Activated effector memory CD4-positive, alpha-beta T cell treated with anti-CD3 and anti-CD28 coated beads, Interleukin-2, amount 50 U/mL, for 16 hours (primary cell): ENCODE data around the gene USP38.
"Not testable (repeated sequence)": the region's sequence is repeated elsewhere in the genome, so short reads cannot be mapped to it uniquely, and the experiment has no call there.

ENCODE experiments used
- DNase-seq: peaks from one replicate; pipeline ENCODE4 v3.0.0-alpha.2; 2020

The USP38 gene

GRCh38 chr4:143224255-143224654 is 39.5 kb downstream of the USP38 start:
- DNase-seq, result no peak

- DNase-seq, result no peak
Observed at GRCh38 chr4:143225167-143225566, 40.5 kb downstream of the USP38 start.

GRCh38 chr4:143230683-143231082 is 46.0 kb downstream of the USP38 start:
- DNase-seq, result no peak

DNA sequence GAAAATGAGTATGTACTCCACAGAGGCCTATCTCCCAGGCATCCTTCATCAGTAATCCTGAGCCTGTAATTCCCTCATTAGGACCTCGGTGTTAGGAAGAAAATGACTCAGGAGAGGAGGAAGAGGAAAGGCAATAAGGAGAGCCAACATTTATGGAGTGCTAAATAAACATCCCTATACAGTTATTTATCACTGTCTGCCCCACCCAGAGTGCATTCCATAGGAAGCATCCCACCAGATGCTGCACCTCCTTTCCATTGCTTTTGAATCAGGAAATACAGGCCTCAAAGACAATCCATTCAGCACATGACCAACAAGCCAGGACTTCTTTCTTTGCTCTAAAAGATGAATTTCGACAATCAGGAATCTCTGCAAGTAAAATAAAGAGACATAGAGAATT is 47.6 kb downstream of the USP38 start:
- DNase-seq, result no peak

DNA sequence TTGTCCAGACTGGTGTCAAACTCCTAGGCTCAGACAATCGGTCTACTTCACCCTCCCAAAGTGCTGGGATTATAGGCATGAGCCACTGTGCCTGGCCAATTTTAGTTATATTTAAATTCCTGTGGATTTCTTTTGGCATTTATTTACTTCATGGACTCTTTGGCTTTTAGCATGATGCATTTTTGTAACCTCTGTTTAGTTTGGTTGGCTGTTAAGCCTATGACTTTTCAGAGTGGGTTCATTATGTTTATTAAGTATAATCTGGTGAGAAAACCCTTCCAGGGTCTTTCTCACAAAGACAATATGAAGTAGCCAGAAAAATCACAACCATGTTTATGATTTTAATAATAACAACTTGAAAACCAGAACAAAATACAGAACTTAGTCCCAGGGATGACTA is 49.4 kb downstream of the USP38 start:
- no peak for DNase-seq

GRCh38 chr4:143237195-143237594 is 52.5 kb downstream of the USP38 start:
- not testable (repeated sequence) for DNase-seq

DNA sequence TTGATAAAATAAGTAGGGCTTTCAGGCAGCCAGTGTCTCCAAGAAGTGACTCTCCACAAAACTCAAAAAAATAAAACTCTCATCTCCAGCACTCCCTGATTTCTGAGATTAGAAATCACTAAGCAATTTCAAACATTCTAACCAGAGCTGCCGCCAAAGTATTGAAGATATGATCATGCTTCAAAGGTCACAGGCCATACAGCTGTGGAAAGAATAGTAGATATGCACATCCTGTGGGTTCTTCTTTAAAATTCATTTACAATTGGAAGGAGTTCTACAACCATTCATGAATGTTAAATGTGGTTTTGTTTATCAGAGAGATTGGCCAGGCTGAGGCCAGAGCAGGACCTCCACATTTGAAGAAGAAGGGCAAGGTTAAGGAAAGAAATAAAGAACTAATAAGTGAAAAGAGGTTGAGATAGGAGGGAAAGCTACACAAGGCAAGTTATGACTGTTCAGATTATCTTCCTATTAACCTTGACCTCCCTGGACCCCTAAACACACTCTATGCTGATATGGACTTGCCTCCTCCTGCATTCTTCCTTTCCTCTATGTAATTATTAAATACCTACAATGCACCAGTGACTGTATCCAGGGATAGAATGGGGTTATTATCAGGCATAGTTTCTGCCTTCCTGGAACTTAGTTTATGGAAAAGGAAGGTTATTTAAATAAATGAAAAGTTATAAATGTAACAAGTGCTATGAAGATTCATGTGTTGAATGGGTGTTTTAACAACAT is 56.4 kb downstream of the USP38 start:
- DNase-seq, result no peak

DNA sequence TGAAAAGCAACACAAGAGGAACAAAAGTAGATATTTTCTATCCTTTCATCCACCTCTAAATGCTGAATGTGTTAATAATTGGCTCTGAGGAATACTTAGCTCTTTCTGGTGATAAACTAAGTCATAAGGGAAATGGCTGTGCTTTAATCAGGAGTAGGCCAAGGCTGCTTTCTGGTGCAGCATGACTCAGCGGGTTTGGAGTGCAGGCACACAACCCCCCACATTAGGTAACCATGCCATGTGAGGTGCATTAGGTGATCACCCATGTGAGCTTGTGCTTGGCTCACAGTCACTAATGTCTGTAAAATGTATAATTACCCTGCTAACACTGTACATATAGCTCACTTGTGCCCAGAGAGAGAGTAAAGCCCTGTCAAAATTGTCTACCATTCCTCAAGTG is 57.2 kb downstream of the USP38 start:
- DNase-seq, result no peak

DNA sequence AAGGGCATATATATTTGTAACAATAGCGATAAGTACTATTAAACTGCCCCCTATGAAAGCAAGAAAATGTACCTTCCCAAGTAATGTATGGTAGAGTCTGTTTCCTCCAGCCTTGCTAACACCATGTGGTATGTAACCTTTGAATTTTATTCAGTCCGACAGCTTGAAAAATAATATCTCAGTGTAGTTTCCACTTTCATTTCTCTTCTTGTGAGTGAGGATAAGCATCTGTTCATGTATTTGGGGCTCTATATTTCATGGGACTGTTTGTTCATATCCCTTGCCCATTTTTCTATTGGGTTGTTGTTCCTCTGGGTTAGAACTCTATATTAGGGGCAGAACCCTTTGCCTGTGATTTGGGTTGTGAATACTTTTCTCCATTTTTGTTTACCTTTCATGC is 58.3 kb downstream of the USP38 start:
- DNase-seq, result no peak

DNA sequence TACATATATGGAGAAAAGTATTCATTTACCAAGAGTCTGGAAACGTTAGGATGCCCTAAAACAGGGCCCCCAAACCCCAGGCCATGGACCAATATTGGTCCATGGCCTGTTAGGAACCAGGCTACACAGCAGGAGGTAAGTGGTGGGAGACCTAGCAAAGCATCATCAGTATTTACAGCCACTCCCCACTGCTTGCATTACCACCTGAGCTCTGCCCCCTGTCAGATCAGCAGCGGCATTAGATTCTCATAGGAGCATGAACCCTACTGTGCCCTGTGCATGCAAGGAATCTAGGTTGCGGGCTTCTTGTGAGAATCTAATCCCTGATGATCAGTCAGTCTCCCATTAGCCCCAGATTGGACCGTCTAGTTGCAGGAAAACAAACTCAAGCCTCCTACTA is 62.3 kb downstream of the USP38 start:
- DNase-seq, result no peak

- no peak for DNase-seq
Observed at GRCh38 chr4:143247866-143248265, 63.1 kb downstream of the USP38 start.

GRCh38 chr4:143248827-143249226 is 64.1 kb downstream of the USP38 start:
- DNase-seq, result no peak

DNA sequence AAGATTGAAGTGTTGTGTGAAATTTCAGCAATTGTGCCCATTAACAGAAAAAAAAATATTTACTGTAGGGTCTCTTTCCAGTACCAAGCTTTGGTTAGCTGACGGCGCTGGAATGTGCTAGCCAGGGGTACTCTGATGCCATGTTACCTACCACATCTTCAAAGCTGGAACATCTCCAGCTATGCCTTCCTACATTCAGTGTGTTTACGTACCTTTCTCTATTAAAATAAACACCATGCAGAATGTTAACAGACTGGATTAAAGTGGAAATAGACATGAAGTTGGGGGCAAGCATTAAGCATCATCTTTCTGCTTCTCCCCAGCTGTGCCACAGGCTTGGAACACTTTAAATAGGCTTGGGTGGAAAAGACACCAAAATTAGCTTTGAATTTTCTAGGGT is 65.9 kb downstream of the USP38 start:
- no peak for DNase-seq

DNA sequence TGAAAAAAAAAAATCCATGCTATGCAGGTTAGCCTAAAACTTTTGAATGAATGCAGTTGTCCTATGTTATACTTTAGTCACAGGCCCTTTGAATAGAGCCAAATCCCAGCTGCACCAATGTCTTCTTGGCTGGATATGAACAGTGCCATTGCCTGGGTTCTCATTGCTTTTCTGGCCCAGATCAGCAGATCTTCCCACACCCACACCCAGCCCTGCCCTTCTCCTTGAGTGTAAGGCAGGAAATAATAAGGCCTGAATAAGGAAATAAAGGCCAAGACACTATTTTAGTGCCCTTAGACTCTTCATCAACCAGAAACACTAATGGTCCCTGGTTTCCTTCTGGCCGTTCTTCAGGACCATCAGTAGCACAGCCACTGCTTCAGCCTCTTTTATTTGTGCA is 66.6 kb downstream of the USP38 start:
- no peak for DNase-seq

- DNase-seq, result no peak
Observed at GRCh38 chr4:143251779-143252178, 67.1 kb downstream of the USP38 start.

DNA sequence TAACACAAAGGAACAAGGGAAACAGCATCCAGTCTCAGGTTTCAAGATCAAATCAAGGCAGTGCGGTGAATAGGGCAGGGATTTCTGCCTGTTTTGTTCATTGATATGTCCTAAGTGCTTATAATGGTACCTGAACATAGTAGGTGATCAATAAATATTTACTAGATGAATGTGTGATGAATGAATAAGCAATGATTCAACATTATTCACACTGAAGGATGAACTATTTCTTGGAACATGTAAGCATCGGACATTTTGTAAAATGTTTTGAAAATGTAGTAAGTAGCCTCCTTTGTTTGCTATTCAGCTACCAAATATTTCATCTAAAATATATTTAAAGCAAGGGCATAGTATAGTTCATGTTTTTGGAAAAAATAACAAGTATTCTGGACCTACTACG is 67.8 kb downstream of the USP38 start:
- DNase-seq, result no peak

DNA sequence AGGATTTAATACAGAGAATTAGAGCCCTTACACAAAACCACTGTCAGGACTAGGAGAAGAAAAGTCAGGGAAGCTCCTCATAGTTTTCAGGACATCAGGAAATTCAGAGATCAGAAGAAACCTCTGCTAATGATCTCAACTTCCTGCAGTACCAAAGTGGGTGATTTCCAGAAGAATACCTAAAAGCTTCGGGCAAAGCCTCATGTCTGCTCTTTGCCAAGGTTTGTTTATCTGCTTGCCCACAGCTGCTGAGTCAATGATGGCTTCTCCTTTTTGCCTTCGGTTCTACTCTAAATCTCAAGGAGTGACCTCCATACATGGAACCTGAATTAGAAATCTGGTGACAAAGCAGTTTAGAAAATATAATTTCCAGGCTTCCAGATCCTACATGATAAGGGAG is 68.4 kb downstream of the USP38 start:
- no peak for DNase-seq

GRCh38 chr4:143254491-143255226 is 69.9 kb downstream of the USP38 start:
- DNase-seq, result no peak

GRCh38 chr4:143256456-143256855 is 71.7 kb downstream of the USP38 start:
- DNase-seq, result no peak

DNA sequence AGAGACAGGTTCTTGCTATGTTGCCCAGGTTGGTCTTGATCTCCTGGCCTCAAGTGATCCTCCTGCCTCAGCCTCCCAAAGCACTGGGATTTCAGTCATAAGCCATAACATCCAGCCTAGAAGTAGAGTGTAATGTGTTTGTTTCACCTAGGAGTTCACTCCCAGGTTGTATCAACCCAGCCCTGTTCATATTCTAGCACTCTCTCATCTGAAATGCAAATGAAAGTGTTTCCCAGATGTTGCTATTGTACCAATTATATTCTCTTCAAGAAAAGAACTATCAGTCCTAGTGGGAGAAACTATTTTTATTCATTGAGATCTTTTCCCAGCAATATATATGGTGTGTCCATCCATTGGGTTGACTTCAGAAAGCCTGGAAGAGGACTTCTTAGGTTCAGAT is 72.6 kb downstream of the USP38 start:
- no peak for DNase-seq

DNA sequence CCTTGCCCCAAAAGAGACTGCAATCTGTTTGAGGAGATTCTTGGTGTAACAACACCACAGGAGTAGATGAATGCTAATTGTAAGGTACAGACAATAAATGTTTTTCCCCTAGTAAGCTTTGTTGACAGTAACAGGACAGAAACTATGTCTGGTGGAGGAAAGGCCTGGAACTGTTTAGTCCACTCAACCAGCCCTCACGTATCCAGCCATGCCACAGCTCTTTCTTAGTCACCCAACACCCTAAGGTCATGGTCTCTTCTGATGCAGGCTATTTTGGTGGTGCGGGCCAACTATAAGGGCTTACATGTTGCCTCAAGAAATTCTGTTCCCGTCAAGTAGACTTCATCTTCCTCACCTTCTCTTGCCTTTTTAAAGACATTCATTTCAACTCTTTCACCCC is 76.0 kb downstream of the USP38 start:
- no peak for DNase-seq

DNA sequence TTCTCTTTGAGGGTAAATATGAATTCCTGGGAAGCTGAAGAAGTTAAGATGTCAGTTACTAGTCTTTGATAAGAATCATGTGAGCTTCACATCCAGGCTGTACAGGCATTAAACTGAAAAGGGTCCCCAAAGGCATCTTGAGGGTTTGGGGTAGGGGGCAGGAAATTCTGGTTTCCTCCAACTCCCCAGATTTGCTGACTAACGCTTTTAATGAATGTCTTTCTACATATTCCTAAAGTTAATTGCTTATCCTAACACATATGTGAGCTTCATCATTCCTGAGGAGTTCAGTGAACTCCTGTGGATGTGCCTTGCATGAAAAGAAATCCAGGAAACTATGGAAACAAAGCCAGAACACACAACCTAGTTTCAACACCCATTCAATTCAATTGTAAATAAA is 78.1 kb downstream of the USP38 start:
- DNase-seq, result no peak

- not testable (repeated sequence) for DNase-seq
Observed at GRCh38 chr4:143267690-143268089, 83.0 kb downstream of the USP38 start.

- no peak for DNase-seq
Observed at GRCh38 chr4:143270256-143270838, 85.6 kb downstream of the USP38 start.
